Activated naive CD4-positive, alpha-beta T cell treated with Interleukin-2 at 50 U/mL for 16 hours (primary cell): ENCODE results near the gene CPT1A.
A peak's percentile ranks its signal among the peaks of the same experiment; 100 is the strongest.
"Not testable (repeated sequence)": the region's sequence is repeated elsewhere in the genome, so short reads cannot be mapped to it uniquely, and the experiment has no call there.

Experiments used
- DNase-seq: peaks from one replicate; pipeline ENCODE4 v3.0.0-alpha.2; 2020

Gene CPT1A

DNA sequence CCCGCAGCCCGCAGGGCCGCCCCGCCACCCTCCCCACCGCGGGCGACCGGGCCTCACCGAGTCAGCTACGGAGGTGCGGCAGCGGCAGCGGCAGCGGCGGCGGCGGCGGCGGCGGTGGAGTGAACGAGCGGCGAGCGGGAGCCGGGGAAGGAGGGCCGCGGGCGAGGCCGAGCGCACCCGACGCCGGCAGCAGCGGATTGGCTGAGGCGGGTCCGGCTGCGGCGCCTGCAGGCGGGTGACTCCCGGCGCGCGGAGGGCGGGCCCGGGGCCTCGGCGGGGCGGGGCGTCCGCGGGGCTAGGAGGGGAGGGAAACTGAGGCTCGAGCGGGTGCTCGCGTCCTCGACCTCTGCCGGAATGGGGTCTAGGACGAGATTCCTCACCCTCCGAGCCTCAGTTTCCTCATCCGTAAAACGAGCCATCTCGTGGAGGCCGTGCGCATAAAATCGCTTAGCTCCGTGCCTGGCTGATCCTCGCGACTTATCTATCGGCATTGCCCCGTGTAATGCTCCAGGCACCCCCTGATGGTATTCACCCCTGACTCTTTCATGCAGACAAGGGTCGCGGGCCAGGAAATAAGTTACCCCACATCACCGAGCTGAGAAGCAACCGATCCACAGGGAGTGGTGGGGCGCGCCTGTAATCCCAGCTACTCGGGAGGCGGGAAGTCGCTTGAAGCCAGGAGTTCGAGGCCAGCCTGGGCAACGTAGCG lies at the start of gene CPT1A:
Gene CPT1A, minus strand, starts transcription at position 199 of the 709 bp plus-strand sequence. CDS start 26,442 bp downstream, outside the sequence.
- DNase-seq, result peak; percentile 74

- DNase-seq, result no peak
Measured at GRCh38 chr11:68890490-68891231, 48.9 kb upstream of the CPT1A start.

GRCh38 chr11:68889948-68890446 lies 48.3 kb upstream of the CPT1A start:
- DNase-seq, result no peak

- DNase-seq, result not testable (repeated sequence)
Measured at GRCh38 chr11:68884827-68885226, 43.1 kb upstream of the CPT1A start.

GRCh38 chr11:68882391-68882790 lies 40.7 kb upstream of the CPT1A start:
- no peak for DNase-seq

DNA sequence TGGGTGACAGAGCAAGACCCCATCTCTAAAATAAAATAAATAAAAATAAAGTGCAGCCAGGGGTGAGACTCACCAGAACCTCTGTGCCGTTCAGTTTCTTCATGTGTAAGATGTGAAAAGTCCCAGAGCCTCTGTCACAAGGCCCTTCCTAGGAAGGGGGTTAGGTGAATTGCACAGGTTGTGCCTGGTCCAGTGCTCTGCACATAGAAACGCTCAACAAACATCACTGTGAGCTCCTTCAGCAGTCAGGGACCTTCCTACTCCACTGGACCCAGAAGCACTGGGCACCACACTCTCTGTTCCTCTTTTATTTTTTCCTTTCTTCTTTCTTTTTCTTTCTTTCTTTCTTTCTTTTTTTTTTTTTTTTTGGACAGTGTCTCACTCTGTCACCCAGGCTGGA lies 39.6 kb upstream of the CPT1A start:
- DNase-seq, result no peak

DNA sequence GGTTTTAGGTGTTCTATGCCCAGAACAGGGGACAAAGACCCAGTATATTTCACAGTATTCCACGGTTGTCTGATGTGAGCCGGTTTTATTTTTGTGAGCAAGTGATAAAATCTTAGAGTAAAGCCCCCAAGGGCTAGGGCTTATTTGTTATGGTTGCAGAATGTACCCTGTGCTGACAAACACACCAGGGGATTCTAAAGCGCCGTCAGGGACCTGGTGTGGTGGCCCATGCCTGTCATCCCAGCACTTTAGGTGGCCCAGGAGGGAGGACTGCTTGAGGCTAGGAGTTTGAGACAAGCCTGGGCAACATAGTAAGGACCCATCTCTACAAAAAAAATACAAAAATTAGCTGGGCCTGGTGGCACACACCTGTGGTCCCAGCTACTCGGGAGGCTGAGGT lies 39.1 kb upstream of the CPT1A start:
- DNase-seq, result no peak

DNA sequence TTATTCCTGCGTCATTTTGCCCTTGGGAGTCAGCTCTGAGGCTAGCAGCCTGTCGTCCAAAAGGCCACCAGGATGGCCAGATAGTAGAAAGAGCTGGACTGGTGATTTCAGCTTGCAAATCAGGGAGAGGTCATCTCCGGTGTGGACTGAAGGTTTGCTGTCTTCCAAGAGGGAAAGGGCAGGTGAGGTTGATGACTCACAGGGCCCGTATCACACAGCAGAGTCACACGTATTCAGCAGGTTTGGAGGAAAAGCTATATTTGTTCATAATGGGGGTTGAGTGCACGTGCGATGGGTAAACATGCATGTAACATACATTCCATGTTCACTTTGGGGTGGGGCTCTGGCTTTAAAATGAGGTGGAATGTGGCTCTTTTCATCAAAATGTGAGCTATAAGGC lies 36.3 kb upstream of the CPT1A start:
- no peak for DNase-seq

- no peak for DNase-seq
Measured at GRCh38 chr11:68872216-68873003, 30.7 kb upstream of the CPT1A start.

- DNase-seq, result no peak
Measured at GRCh38 chr11:68870470-68870869, 28.8 kb upstream of the CPT1A start.

DNA sequence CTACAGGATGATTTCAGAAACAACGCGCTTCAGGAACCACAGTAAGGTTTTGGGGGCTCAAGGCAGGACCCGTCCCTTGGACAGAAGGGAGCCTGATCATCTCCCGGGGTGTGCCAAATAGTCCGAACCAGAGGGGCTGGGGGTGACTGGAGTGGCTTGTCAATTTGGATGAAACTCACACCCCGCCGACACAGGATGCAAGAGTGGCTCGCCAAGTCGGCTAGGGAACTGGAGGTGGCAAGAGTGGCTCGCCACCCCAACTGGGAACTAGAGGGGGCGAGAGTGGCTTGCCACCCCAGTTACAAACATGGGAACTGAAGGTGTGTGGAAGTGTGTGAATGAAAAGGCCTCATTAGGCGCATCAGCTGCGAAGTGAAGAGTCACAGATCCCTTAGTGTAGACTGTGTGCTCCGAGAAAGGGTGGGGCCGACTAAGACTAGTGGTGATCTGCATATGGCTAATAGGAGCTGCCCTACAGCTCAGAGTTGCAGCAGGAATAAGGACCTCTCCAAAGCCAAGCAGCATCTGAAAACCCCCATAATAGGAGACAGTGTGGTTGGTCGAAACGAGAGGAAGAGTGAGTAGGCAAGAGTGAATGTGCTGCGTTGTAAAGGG lies 26.6 kb upstream of the CPT1A start:
- DNase-seq, result no peak

GRCh38 chr11:68867066-68867465 lies 25.4 kb upstream of the CPT1A start:
- DNase-seq, result no peak

DNA sequence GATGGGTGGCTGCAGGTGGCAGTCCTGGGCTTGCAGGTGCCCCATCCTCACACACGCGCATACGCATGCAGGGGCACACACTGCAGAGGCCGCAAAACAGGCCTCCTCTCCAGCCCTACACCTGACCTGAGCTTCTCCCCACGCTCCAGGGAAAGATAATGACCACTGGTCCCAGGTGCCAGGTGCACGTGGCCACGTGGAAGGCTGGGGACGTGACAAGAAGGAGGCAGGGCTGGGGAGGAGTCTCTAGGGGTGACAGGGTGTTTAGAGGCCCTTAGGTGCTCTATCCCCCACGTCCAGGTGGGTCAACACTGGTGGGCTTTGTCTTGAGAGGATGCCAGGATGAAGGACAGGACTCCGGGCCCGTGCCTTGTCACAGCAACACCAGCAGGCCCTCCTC lies 23.5 kb upstream of the CPT1A start:
- DNase-seq, result no peak

GRCh38 chr11:68863553-68864265 lies 22.0 kb upstream of the CPT1A start:
- DNase-seq, result no peak

- DNase-seq, result no peak
Measured at GRCh38 chr11:68862421-68862820, 20.7 kb upstream of the CPT1A start.

GRCh38 chr11:68859123-68859522 lies 17.4 kb upstream of the CPT1A start:
- DNase-seq, result no peak

DNA sequence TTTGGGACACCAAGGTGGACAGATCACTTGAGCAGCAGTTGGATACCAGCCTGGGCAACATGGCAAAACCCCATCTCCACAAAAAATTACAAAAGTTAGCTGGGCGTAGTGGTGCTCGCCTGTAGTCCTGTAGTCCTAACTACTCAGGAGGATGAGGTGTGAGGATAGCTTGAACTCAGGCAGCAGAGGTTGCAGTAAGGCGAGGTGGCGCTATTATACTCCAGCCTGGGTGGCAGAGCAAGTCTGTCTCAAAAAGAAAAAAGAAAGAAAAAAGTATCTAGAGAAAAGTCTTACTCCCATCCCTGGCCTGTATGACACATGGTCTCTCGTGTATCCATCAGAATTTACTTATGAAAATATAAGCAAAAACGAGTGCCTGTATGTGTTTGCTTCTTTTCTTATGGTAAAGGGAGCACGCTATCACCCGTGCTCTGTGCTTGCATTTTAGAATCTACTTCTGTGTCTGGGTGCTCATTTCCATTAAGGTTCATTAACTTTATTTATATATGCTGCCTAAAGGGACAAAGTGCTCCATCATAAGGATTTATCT lies 15.4 kb upstream of the CPT1A start:
- DNase-seq, result no peak

- DNase-seq, result not testable (repeated sequence)
Measured at GRCh38 chr11:68856425-68857030, 14.8 kb upstream of the CPT1A start.

- DNase-seq, result peak; percentile 27
Measured at GRCh38 chr11:68855205-68855981, 13.7 kb upstream of the CPT1A start.

DNA sequence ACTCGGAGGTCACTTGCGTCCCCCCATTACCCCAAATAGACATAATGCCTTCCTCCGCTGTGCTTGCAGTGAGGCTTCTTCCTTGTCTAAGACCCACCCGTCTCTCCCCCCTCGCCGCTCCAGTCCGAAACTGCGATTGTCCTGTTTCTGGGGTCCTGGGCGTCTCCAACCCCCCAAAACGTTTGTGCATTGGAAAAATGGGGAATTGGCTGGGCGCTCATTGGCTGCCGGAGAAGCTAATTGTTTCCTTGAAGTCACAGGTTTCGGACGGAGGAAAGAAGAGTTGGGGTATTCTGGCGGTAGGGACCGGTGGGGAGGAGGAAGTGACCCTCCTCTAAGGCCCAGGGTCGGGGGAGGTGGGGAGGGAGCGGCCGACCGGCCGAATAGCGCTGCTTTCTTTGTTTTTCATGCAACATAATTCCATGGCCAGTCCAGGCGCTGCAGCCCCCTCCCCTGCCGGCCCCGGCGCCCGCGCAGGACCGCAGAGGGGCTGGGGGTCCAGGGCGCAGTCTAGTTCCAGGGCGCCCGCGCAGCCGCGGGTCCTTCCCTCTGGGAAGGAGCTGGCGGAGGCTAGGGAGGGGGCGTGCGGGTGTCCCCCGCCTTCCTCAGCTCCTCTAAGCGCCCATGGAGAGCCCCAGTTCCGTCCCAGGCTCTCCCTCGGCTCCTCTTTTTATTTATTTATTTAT lies 12.7 kb upstream of the CPT1A start:
- DNase-seq, result no peak
